Memory B cell (primary cell): ENCODE measurements around the gene DNAJC30.

Experiments
- ATAC-seq: fragments of 150-1000 bp; cut with Tn5 transposase; 2 replicates; pipeline ENCODE4 v1.10.0; 2021; ENCODE audit warnings: low read depth, mild to moderate bottlenecking, moderate library complexity
- DNase-seq, 2 donors: peaks; one replicate each; pipeline ENCODE4 v3.0.0; 2022; ENCODE audit warnings: low spot score in 2 of 2
- H3K27ac Mint-ChIP-seq: one replicate; pipeline ENCODE4 v1.8.0; 2022; ENCODE audit warnings: mild to moderate bottlenecking, moderate library complexity, mixed read lengths
- H3K27me3 Mint-ChIP-seq: one replicate; pipeline ENCODE4 v1.8.0; 2022; ENCODE audit warnings: mixed read lengths
- H3K36me3 Mint-ChIP-seq: one replicate; pipeline ENCODE4 v1.8.0; 2022; ENCODE audit warnings: mild to moderate bottlenecking, mixed read lengths
- H3K4me1 Mint-ChIP-seq: one replicate; pipeline ENCODE4 v1.8.0; 2022; ENCODE audit warnings: mixed read lengths
- H3K4me3 Mint-ChIP-seq: one replicate; pipeline ENCODE4 v1.8.0; 2022; ENCODE audit warnings: mild to moderate bottlenecking, moderate library complexity, mixed read lengths
- H3K9me3 Mint-ChIP-seq: one replicate; pipeline ENCODE4 v1.8.0; 2022; ENCODE audit warnings: mixed read lengths

DNAJC30 gene

DNA sequence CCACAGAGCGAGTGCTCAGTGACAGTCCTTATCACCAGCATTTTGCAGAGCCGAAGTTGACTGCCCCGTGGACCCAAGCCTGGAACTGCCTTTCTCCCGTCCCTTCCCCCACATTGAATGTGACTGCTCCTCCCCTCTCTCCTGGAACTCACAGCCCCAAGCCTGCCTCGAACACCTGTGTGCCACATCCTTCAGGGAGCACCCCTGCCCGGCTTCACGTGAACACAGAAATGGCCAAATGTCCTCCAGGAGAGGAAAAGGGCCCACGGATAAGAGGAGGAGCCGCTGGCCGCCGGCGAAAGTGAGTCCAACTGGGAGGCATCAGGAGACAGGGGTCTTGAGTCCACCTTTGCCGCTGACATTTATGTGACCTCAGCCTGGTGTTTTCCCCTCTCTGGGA, 20.0 kb upstream of the DNAJC30 start:
- no peak overlapping the region for H3K27ac Mint-ChIP-seq
- H3K36me3 Mint-ChIP-seq: peaks cover 6% of the 10 kb centered on the region
- peaks cover 17% of the 10 kb centered on the region for H3K4me1 Mint-ChIP-seq
- H3K9me3 Mint-ChIP-seq: no peaks in the 10 kb centered on the region
- DNase-seq (no peak), ATAC-seq (no peak)
- H3K27me3 Mint-ChIP-seq: peaks cover 1% of the 10 kb centered on the region
- H3K4me3 Mint-ChIP-seq: peak overlapping the region; percentile 44

GRCh38 chr7:73702665-73703064, 19.4 kb upstream of the DNAJC30 start:
- Mint-ChIP-seq H3K4me1 (peaks cover 17% of the 10 kb centered on the region), H3K27ac (no peak overlapping the region), H3K27me3 (peaks cover 1% of the 10 kb centered on the region), H3K9me3 (no peaks in the 10 kb centered on the region), H3K4me3 (peak overlapping the region; percentile 18), H3K36me3 (peaks cover 7% of the 10 kb centered on the region)
- no peak for DNase-seq
- ATAC-seq: no peak

DNA sequence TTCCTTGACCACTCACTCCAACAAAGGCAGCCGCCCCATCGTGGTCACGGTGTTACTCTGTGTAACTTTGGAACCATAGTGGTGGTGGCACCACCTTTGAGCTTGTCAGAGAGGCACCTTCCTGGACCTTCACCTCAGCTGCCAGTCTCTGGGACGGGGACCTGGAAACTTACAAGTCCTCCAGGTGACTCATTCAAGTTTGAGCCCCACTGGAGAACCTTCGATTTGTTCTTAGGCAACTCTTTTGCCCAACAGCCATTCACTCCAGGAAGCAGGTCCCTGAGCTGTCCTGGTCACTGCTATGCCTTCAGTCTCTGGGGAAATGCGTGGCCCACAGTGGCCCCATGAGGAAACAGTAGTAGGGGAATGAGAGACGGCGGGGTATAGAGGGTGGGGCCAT, 19.0 kb upstream of the DNAJC30 start:
- ATAC-seq: no peak
- H3K27me3 Mint-ChIP-seq: peaks cover 1% of the 10 kb centered on the region
- DNase-seq: no peak
- H3K36me3 Mint-ChIP-seq: peaks cover 10% of the 10 kb centered on the region
- H3K4me3 Mint-ChIP-seq: peak overlapping the region; percentile 18
- no peak overlapping the region for H3K27ac Mint-ChIP-seq
- H3K4me1 Mint-ChIP-seq: peaks cover 15% of the 10 kb centered on the region
- no peaks in the 10 kb centered on the region for H3K9me3 Mint-ChIP-seq

GRCh38 chr7:73701357-73701995, 18.2 kb upstream of the DNAJC30 start:
- peaks cover 17% of the 10 kb centered on the region for H3K36me3 Mint-ChIP-seq
- H3K27ac Mint-ChIP-seq: no peak overlapping the region
- peaks cover 8% of the 10 kb centered on the region for H3K4me1 Mint-ChIP-seq
- ATAC-seq: no peak
- H3K4me3 Mint-ChIP-seq: no peak overlapping the region
- H3K9me3 Mint-ChIP-seq: no peaks in the 10 kb centered on the region
- no peaks in the 10 kb centered on the region for H3K27me3 Mint-ChIP-seq
- DNase-seq: no peak

- no peak for DNase-seq
- Mint-ChIP-seq H3K4me3 (no peak overlapping the region), H3K27ac (no peak overlapping the region), H3K4me1 (peaks cover 6% of the 10 kb centered on the region), H3K9me3 (no peaks in the 10 kb centered on the region), H3K27me3 (no peaks in the 10 kb centered on the region), H3K36me3 (peaks cover 19% of the 10 kb centered on the region)
- no peak for ATAC-seq
Measured at GRCh38 chr7:73700581-73701134, 17.4 kb upstream of the DNAJC30 start.

GRCh38 chr7:73700069-73700423, 16.8 kb upstream of the DNAJC30 start:
- H3K4me1 Mint-ChIP-seq: peaks cover 6% of the 10 kb centered on the region
- H3K36me3 Mint-ChIP-seq: peaks cover 22% of the 10 kb centered on the region
- H3K27me3 Mint-ChIP-seq: no peaks in the 10 kb centered on the region
- no peak overlapping the region for H3K4me3 Mint-ChIP-seq
- no peaks in the 10 kb centered on the region for H3K9me3 Mint-ChIP-seq
- no peak for ATAC-seq
- H3K27ac Mint-ChIP-seq: no peak overlapping the region
- no peak for DNase-seq

- H3K27ac Mint-ChIP-seq: no peak overlapping the region
- no peaks in the 10 kb centered on the region for H3K9me3 Mint-ChIP-seq
- no peaks in the 10 kb centered on the region for H3K27me3 Mint-ChIP-seq
- no peak overlapping the region for H3K4me3 Mint-ChIP-seq
- peaks cover 25% of the 10 kb centered on the region for H3K36me3 Mint-ChIP-seq
- no peak for DNase-seq
- no peak for ATAC-seq
- peaks cover 6% of the 10 kb centered on the region for H3K4me1 Mint-ChIP-seq
Measured at GRCh38 chr7:73699370-73700068, 16.3 kb upstream of the DNAJC30 start.

DNA sequence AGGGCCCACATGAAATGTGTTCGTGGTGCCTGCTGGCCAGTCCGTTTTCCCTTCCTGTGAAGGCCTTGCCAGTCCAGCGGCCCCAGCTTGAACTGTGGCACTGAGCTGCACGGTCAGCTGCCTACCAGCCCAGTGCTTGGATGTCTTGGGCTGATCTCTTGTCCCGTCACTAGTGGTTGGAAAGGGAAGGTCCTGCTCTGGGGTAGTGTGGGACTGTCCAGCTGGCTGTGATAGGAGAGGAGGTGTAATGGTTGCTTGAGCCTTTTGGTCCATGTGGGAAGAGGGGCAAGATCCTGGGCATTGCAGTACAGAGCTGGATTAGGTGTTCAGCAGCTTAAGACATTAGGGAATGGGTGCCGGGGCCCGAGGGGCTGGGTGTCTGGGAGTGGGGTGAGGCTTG, 15.2 kb upstream of the DNAJC30 start:
- ATAC-seq: no peak
- H3K4me1 Mint-ChIP-seq: peaks cover 3% of the 10 kb centered on the region
- no peaks in the 10 kb centered on the region for H3K27me3 Mint-ChIP-seq
- H3K36me3 Mint-ChIP-seq: peaks cover 29% of the 10 kb centered on the region
- no peaks in the 10 kb centered on the region for H3K9me3 Mint-ChIP-seq
- H3K4me3 Mint-ChIP-seq: no peak overlapping the region
- no peak for DNase-seq
- no peak overlapping the region for H3K27ac Mint-ChIP-seq

- H3K4me3 Mint-ChIP-seq: no peak overlapping the region
- DNase-seq: no peak
- H3K27me3 Mint-ChIP-seq: no peaks in the 10 kb centered on the region
- ATAC-seq: no peak
- peaks cover 40% of the 10 kb centered on the region for H3K36me3 Mint-ChIP-seq
- H3K4me1 Mint-ChIP-seq: no peaks in the 10 kb centered on the region
- H3K9me3 Mint-ChIP-seq: no peaks in the 10 kb centered on the region
- H3K27ac Mint-ChIP-seq: no peak overlapping the region
Measured at GRCh38 chr7:73696372-73696771, 13.1 kb upstream of the DNAJC30 start.

DNA sequence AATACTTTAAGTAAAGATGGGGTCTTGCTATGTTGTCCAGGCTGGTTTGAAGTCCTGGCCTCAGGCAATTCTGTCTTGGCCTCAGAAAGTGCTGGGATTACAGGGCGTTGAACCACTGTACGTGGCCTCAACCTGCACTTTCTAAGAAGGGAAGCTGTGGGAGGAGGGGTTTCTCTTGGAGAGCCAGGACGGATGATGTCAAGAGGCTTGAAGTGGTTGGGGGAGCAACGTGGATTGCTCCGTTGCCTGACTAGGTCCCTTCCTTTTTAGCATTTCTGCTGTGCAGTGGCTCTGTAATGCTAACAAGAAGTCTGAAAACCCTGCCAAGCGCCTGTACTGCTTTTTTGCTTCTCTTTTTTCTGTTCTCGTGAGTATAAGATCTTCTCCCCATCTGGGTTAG, 7.4 kb upstream of the DNAJC30 start:
- H3K36me3 Mint-ChIP-seq: peaks cover 41% of the 10 kb centered on the region
- no peak overlapping the region for H3K4me3 Mint-ChIP-seq
- ATAC-seq: no peak
- H3K27ac Mint-ChIP-seq: no peak overlapping the region
- no peak for DNase-seq
- no peaks in the 10 kb centered on the region for H3K9me3 Mint-ChIP-seq
- peaks cover 11% of the 10 kb centered on the region for H3K4me1 Mint-ChIP-seq
- H3K27me3 Mint-ChIP-seq: no peaks in the 10 kb centered on the region

DNA sequence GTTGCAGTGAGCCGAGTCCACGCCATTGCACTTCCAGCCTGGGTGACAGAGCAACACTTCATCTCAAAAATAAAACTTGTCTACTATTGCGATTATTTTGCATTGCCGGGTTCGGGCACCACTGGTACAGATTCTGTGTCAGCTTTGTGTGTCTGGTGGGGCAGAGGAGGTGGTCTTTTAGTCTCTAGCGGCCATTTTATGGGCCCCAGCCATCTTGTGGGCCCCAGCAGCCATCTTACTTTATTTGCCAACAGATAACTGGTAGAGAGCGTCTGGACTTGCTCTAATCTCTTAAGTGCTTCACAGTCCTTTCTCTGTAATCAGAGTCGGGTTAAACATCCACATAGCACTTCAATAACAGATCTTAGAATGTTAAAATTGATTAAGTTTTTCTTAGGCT, 5.0 kb upstream of the DNAJC30 start:
- DNase-seq (no peak), ATAC-seq (no peak)
- no peaks in the 10 kb centered on the region for H3K27me3 Mint-ChIP-seq
- H3K27ac Mint-ChIP-seq: no peak overlapping the region
- H3K4me3 Mint-ChIP-seq: no peak overlapping the region
- H3K9me3 Mint-ChIP-seq: no peaks in the 10 kb centered on the region
- peaks cover 30% of the 10 kb centered on the region for H3K36me3 Mint-ChIP-seq
- peaks cover 14% of the 10 kb centered on the region for H3K4me1 Mint-ChIP-seq

GRCh38 chr7:73685311-73685710, 2.1 kb upstream of the DNAJC30 start:
- DNase-seq (no peak), ATAC-seq (no peak)
- Mint-ChIP-seq H3K27me3 (no peaks in the 10 kb centered on the region), H3K9me3 (no peaks in the 10 kb centered on the region), H3K36me3 (peaks cover 19% of the 10 kb centered on the region), H3K27ac (no peak overlapping the region), H3K4me3 (peak overlapping the region; percentile 24), H3K4me1 (peaks cover 25% of the 10 kb centered on the region)

DNA sequence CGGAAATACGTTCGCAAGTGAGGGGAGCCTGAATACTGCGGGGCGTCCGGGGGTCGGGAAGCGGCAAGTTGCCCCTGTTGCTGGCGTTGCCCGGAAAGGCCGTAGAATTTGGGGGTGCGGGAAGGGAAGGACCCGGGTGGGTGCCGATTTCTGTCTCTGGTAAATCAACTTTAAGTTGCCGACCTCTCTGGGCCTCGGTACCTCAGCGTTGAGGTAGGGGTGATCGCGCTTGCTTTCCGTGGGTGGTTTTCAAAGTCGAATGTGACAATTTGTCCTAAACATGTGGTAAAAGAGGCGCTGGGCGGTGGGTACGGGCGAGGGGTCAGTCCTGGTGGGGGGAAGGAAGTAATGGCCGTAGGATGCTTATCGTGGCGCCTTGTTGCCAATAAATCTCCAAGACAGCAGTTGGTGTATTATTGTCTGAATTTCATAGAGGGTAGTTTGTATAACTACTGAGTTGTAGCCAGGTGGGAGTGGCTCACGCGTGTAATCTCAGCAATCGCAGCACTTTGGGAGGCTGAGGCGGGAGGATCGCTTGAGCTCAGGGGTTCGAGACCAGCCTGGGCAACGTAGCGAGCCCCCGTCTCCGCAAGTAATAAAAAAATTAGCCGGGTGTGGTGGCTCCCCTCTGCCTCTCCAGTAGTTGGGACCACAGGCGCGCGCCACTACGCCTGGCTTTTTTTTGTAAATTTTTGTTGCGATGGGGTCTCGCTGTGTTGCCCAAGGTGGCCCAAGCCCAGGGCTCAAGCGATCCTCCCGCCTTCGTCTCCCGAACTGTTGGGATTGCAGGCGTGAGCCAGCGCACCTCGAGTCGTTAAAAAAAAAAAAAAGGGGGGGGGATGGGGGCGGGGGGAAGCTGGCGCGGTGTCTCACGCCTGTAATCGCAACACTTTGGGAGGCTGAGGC, 788 bp upstream of the DNAJC30 start:
- Mint-ChIP-seq H3K27ac (peak overlapping the region; percentile 98), H3K27me3 (no peaks in the 10 kb centered on the region), H3K4me1 (peaks cover 20% of the 10 kb centered on the region), H3K9me3 (no peaks in the 10 kb centered on the region), H3K36me3 (peaks cover 12% of the 10 kb centered on the region), H3K4me3 (peak overlapping the region; percentile 97)
- ATAC-seq (no peak), DNase-seq (no peak)

- peaks cover 17% of the 10 kb centered on the region for H3K4me1 Mint-ChIP-seq
- DNase-seq: no peak
- H3K9me3 Mint-ChIP-seq: no peaks in the 10 kb centered on the region
- H3K27ac Mint-ChIP-seq: peak overlapping the region; percentile 98
- no peak for ATAC-seq
- no peaks in the 10 kb centered on the region for H3K27me3 Mint-ChIP-seq
- H3K36me3 Mint-ChIP-seq: peaks cover 15% of the 10 kb centered on the region
- H3K4me3 Mint-ChIP-seq: peak overlapping the region; percentile 97
Measured at GRCh38 chr7:73682745-73683055, 553 bp downstream of the DNAJC30 start.
